ENCODE results near the gene ACOT7. TPM values are rescaled to one million over a fixed set of nuclear protein-coding genes. Genes with fewer than 3 reads are reported as not detected.

ACOT7 gene
- total RNA-seq, 4 donors from 2014 or later = 23.5 to 50.7 (median 39.0) TPM

DNA sequence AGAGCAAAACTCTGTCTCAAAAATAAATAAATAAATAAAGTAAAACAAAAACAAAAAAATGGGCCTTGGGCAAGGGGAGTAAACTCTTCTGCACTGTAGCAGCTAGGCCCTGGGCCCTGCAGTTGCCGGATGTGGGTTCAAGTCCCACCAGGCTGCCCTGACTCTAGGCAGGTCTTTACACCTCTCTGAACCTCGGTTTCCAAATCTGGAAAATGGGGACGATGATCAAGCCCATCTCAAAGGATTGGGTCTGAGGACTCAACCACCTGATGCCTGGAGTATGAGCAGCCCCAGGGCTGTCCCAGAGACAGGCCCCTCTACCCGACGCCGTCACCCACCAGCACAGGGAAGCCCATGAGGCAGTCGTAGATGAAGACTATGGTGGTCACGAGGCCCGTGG lies 140.2 kb downstream of the ACOT7 start:
- H3K9me3 ChIP-seq = no peaks in the 10 kb centered on the region
- H3K4me3 ChIP-seq = no peak overlapping the region
- no peak overlapping the region for H3K27ac ChIP-seq
- WGBS, 2 donors = 94% methylated on average over 5 to 8 of the region's 9 CpGs
- peaks cover 10 to 33% (median 13%) of the 10 kb centered on the region in 3 donors for H3K4me1 ChIP-seq
- peaks cover 0 to 17% (median 0%) of the 10 kb centered on the region in 3 donors for H3K36me3 ChIP-seq
- H3K27me3 ChIP-seq = peaks cover 0 to 42% (median 5%) of the 10 kb centered on the region in 4 donors
- TF ChIP-seq, protein P1, sequence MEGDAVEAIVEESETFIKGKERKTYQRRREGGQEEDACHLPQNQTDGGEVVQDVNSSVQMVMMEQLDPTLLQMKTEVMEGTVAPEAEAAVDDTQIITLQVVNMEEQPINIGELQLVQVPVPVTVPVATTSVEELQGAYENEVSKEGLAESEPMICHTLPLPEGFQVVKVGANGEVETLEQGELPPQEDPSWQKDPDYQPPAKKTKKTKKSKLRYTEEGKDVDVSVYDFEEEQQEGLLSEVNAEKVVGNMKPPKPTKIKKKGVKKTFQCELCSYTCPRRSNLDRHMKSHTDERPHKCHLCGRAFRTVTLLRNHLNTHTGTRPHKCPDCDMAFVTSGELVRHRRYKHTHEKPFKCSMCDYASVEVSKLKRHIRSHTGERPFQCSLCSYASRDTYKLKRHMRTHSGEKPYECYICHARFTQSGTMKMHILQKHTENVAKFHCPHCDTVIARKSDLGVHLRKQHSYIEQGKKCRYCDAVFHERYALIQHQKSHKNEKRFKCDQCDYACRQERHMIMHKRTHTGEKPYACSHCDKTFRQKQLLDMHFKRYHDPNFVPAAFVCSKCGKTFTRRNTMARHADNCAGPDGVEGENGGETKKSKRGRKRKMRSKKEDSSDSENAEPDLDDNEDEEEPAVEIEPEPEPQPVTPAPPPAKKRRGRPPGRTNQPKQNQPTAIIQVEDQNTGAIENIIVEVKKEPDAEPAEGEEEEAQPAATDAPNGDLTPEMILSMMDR (IDR thresholded peaks at IDR 0.05) = no peak
- TF ChIP-seq POLR2A (IDR thresholded peaks at IDR 0.05) = no peak
- intact Hi-C loops (cut with DNase I) = no loop called here
- no peak for DNase-seq

DNA sequence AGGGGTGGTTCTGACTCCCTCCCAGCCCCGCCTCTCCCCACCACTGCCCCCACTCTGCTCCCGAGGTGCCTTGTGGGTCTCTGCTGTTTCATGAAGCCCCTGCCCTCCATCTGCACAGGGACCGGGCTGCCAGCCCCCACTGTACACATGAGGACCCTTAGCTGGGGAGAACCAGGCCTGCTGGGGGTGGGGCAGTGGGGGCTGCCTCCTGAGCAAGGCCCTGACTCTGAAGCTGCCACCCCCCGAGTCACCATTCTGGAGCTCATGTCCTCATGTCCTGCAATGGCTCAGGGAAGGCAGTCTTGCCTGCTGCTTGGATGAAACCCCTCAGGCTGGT lies 141.2 kb downstream of the ACOT7 start:
- Histone ChIP-seq H3K4me1 (peaks cover 4 to 27% (median 11%) of the 10 kb centered on the region in 3 donors), H3K27ac (no peak overlapping the region), H3K9me3 (no peaks in the 10 kb centered on the region), H3K36me3 (peaks cover 0 to 17% (median 0%) of the 10 kb centered on the region in 3 donors), H3K4me3 (no peak overlapping the region), H3K27me3 (peaks cover 0 to 52% (median 5%) of the 10 kb centered on the region in 4 donors)
- DNase-seq = no peak
- 90 to 100% methylated on average over 1 to 2 of the region's 4 CpGs for WGBS, 2 donors
- no peak for TF ChIP-seq POLR2A (IDR thresholded peaks at IDR 0.05)
- TF ChIP-seq, protein P1 (IDR thresholded peaks at IDR 0.05) = no peak
- intact Hi-C loops (cut with DNase I) = no loop called here

DNA sequence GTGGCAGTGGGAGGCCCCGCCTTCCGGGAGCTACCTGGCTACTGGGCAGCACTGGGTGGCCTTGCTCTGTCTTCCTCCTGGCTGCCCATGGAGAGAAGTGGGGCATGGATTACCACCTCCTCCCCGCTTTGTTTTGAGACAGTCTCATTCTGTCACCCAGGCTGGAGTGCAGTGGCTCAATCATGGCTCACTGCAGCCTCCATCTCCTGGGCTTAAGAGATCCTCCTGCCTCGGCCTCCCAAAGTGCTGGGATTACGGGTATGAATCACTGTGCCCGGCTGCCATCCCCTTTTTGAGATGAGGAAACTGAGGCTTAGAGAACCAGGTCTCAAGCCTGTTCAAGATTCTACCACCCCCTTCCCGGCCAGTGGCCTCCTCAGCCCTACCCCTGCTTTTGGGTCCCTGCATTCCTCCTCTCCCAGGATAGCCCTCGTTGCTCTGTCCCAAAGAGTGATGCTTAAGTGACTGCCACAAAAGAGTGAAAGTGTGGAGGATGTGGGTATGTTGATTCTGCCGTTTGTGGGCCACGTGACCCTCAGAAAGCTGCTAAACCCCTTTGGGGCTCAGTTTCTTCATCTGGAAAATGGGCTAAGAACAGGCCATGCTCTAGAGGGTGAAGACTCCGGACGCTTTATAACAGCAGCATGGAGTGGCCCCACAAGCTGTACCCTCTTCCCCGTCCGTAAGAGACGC lies 141.7 kb downstream of the ACOT7 start:
- intact Hi-C loops (cut with DNase I) = no loop called here
- Histone ChIP-seq H3K36me3 (peaks cover 0 to 17% (median 0%) of the 10 kb centered on the region in 3 donors), H3K9me3 (no peaks in the 10 kb centered on the region), H3K27ac (no peak overlapping the region), H3K27me3 (peaks cover 0 to 58% (median 5%) of the 10 kb centered on the region in 4 donors), H3K4me1 (peaks cover 7 to 25% (median 11%) of the 10 kb centered on the region in 3 donors), H3K4me3 (no peak overlapping the region)
- TF ChIP-seq, protein P1 (IDR thresholded peaks at IDR 0.05) = no peak
- TF ChIP-seq POLR2A (IDR thresholded peaks at IDR 0.05) = no peak
- DNase-seq = no peak
- 79 to 83% methylated on average over 5 to 13 of the region's 15 CpGs for WGBS, 2 donors

DNA sequence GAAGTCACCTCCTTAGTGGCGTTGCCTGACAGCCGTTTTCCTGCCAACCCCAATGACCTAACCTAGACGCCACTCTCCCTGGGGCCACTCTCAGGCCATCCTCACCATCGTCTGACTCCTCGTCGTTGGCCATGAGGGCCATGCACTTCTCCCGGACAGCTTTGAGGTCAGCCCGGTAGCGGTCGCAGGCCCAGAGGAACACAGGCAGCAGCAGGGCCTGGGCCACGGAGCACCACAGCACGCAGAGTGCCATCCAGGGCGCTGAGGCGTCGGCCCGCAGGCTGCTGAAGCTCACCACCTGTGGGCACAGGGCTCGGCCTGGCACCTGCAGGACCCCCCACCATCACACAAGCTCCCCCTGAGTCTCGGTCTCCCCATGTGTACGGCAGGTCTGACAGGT lies 142.3 kb downstream of the ACOT7 start:
- 60 to 100% methylated on average over 1 of the region's 19 CpGs for WGBS, 2 donors
- peaks cover 0 to 64% (median 8%) of the 10 kb centered on the region in 4 donors for H3K27me3 ChIP-seq
- intact Hi-C loops (cut with DNase I) = no loop called here

More for the DNA sequence above, 142.3 kb downstream of the ACOT7 start:
- TF ChIP-seq, protein P1 (IDR thresholded peaks at IDR 0.05) = no peak
- no peak for TF ChIP-seq POLR2A (IDR thresholded peaks at IDR 0.05)
- no peak for DNase-seq
- Histone ChIP-seq H3K27ac (no peak overlapping the region), H3K36me3 (peaks cover 0 to 17% (median 0%) of the 10 kb centered on the region in 3 donors), H3K4me3 (no peak overlapping the region), H3K9me3 (no peaks in the 10 kb centered on the region), H3K4me1 (peaks cover 12 to 27% (median 13%) of the 10 kb centered on the region in 3 donors)

Measured in esophagus squamous epithelium (tissue), 5 donors.